ENCODE results near the gene NRCAM.

The NRCAM gene

DNA sequence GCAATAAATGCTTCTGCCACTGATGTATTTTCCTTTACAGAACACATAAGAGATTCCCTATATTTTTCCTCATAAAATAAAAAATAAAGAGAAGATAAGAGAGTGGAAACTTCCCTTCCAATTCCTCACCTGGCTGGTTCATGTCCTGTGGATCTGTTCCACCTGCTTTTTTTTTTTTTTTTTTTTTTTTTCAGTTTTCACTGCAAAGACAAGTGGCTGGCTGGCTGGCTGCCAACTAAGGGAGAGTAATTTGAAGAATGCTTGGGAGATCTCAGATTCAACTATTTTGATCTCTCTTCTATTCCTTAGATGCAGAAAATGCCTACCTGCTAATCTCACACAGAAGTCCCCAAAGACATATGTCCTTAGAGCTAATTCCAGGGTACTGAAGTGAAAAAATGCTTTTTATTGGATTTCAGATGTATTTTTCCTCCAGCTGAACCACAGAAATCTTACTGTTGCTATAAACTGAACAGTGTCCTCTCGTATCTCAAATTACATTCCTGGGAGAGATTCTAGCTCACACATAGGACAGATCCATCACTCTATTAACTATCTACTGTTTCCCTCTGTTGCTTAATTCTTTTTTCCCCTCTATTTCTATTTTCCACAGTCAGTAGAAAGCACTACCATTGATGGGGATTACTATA is 120.8 kb downstream of the NRCAM start:
- DNase-seq, result no peak

DNA sequence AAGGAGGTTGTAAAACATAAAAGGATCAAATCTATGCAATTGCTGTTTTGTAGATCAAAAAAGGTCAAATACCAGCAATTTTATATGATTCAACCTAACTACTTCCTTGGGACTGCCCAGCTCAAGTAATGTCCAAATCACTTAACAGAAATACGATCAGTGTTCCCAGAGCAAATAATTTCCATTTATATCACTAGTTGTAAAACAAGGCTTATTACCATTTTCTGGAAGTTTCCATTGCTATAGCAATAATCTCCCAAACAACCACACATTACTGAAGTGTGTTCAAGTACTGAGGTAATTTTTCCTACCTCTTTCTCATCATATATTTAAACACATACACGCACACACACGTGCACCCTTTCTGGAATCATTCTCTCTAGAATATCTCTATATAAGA is 123.3 kb downstream of the NRCAM start:
- no peak for DNase-seq

DNA sequence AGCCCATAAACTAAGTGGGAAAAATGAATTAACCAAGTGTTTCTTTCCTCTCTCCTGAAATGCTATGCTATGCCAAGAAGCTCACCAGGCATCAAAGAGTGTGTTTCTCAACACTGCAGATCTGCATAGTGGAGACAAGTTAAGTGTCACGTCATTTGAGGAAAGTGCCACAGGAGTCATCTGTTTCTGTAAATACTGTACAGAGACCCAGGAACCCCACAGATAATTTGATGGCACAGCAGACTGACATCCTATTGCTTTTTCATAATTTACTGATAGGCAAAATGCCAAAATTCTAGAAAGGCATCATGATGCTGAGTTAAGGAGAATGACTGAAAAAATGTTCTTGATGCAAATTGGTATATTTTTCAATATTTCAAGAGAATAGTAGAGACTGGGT is 124.3 kb downstream of the NRCAM start:
- DNase-seq, result no peak

DNA sequence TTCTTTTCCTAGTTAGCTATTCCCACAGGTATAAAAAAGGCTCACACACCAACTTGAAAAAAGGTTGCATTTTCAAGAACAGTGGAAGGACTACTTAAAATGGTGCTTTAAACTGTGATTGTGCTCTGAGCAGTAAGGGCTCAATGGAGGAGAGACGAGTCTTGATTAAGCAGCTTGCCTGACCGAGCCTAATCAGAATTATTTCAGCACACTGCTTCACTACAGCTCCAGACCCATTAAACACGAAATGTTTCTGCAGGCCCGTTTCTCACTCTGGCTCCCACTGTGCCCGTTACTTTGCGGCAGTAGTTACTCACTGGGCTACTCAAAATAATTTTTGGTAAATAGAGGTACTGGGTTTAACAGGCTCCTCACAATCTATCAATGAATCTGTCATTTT is 126.0 kb downstream of the NRCAM start:
- DNase-seq, result no peak

DNA sequence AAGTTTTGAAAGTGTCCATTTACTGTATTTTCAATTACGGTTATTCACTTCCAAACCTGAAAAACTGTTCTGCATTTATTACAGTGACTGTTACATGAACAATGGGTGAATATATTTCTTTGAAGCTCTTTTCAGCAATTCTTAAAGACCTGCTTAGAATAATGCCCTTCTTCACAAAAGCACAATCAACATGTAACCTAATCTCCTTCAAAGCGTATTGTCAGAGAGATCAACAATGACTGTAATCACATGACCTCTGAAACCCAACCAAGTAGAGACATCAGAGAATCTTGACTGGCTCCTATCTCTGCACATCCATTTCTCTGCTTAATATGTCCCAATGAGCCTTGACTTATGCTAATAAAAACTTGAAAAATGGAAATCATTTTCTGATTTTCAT is 126.7 kb downstream of the NRCAM start:
- DNase-seq, result no peak

DNA sequence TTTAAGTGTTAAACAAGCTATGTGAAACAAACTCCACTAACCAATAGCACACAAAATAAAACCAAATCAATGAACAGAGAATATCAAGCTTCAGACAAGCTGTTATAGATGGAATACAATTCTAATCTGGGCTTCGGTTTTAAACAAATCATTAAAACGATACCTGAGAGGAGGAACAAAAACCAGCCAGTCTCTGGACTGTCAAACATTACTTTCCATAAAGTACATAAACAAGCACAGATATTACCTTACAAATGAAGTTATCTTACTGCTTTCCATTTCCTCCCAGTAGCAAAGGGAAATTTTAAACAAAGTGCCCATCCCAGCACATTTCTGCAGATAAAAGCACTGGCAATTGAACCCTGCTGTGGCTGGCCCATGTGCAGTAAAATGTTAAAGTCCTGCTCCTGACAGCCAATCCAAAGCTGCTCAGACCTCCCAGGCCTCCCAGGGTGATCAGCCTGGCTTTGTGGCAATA is 128.0 kb downstream of the NRCAM start:
- DNase-seq, result peak; percentile 25

DNA sequence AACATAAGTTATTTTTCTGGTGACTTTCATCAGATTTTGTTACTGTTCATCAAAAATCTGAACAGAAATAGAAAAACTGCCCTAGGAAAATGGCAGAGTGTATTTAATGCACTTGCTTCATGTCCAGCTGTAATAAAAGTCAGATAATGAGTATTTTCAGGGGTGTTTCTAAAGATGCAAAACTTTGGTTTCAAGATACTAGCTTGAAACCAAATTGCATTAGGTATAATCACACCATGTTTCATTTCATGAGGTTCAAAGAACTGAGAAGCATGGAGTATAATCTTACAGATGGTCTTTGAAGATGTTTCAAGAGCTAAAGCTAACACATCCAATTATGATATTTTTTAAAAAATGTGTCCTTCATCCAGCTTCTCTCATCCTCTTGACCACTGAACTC is 128.9 kb downstream of the NRCAM start:
- DNase-seq, result no peak

DNA sequence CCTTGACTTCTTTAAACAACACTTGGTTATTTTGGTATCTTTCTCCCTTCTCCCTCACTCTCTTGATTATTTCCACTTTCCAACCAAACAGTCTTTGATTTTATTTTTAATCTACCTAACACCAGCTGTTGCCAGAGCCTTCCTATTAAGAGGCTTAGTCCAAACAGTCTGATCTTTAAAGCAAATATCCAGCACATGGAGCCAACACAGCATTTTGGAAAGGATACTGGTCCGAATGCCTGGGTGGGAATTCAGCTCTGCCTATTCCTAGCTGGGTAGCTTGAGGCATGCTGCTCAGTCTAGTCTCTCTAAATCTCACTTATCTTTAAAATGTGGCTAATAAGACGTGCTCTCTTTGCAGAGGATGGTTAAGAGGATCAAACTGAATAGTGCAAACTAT is 129.3 kb downstream of the NRCAM start:
- DNase-seq, result no peak

DNA sequence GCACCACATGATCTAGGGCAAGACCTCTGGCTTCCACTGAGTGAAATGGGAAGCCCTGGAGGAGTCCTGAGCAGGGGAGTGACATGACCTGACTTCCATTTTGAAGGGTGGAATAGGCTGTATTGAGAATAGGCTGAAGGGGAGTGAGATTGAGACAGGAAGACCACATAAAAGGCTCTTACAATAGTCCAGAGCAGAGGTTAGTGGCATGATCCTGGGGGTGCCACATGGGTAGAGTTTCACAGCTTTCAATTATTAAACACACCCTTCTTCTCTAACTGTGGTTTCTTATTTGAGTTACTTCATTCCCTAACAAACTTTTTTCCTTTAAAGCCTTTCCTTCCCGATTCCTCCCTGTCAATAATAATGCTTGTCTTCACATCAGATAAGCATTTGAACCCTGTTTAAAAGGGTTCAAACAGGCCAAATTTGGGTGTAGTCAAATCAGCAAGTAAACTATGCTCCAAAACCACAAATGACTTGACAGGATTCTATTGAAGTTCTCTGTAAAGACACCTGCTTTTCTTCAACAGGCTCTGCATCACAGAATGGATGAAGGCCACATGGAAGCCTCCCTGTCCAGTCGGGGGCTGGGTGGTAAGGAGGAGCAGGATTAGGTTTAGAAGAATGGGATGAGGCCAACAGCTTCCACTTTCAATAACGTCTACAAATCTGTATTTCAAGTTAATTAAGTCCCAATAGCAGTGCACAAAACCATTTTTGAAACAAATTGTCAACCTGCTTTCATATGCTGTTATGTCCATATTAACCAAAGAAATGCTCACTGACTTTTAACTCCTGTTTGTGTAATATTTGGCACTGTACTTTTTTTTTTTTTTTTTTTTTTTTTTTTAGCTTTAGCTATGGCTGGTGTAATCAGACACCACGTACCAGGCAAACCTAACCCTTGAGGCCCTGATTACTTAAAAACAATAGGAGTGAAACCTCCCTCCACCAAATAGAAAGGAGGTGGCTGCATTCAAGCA is 131.9 kb downstream of the NRCAM start:
- DNase-seq, result no peak

DNA sequence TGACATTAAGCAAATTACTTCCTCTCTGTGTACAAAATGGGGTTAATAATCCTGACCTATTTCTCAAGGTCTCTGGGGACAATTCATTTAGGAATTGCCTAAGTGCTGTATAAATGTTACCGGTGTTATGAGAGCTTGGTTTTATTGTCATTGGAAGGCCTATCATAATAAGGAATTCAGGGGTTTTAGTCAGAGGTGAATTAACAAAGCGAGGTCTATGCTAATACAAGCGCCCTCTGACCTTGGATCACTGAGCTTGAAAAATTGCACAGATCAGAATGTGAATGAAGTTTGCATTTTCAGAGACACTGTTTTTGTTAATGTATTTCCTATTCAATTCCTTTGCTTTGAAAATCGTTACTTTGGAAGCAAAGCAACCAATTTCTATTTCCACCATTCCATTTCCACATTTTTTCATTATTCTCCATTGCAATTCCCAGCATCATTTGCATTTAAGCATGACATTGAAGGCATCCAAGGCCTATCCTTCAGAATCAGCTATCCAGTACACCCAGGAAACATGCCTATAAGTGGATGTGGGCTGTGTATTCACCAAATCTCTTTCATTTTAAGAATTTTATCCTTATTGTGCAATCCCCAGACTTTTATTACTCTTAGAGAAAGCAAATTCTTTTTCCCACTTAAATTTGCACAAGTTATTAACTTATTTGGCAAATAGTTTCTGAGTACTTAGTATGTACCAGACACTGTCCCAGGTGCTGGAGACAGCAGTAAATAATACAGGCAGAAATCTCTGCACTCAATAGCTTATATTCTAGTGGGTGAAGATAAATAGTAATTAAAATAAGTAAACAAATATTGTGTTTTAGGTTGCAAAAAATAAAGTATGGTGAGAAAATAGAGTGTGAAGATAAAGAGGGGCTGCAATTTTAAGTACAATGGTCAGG is 133.1 kb downstream of the NRCAM start:
- no peak for DNase-seq

DNA sequence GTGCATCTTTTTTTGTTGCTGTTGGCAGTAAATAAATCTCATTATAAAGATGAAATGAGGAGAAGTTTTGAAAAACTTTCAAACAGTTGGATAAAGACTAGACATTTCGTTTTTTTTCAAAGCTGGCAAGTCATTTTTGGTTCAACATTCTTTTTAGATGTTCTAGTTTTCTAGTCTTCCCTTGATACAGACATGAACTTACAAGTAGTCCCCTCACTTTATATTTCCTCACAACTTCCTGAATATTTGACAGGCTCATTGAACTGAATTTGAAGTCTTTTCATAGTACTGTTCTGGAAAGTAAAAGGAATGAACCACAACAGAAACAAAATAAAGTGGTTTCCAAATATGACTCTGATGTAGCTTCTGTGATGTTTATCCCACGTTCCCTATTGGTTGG is 134.2 kb downstream of the NRCAM start:
- DNase-seq, result no peak

DNA sequence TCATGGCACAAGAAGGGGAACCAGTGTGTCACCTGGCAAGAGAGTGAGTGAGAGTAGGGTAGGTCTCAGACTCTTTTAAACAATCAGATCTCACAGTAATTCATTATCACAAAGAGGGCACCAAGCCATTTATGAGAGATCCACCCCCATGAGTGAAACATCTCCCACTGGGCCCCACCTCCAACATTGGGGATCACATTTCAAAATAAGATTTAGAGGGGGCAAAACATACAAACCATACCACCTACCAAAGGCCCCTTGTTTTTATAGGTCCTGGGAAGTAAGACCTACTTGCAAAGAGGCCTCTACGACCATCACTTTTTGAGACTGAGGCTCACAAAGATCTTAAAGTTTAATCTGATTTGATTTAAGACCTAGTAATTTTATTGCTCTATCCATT is 134.9 kb downstream of the NRCAM start:
- DNase-seq, result no peak

DNA sequence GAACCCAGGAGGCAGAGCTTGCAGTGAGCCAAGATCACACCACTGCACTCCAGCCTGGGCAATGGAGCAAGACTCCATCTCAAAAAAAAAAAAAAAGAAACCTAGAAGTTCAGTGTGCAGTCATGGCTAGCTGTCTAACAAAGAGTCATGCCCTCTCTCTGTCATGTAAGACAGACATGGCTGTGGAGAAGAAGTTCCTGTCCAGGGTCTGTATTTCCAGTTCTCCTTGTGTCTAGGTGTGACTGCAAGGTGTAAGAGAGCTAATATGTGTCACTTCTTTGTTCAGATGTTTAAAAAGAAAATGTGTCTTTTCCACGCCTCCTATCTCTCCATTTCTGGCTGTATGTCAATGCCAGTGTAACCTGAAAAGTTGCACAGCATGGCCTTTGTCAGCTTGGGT is 139.5 kb downstream of the NRCAM start:
- no peak for DNase-seq

DNA sequence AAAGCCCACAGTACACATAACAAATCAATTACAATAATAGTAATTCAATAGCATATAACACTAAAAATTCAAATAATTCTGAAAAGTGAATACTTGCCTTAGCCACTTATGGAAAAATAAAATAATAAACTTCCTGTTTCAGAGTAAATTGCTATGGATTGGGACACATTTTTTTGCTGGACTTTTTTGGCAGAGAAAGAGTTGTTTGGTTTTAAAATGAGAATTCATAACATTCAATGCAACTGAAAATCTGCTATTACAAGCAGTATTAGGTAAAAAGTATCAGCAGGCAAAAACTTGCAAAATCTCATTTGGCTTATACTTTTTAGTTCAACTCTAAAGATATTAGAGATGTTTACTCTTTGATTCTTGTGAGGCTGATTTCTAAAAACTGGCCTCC is 141.7 kb downstream of the NRCAM start:
- DNase-seq, result no peak

DNA sequence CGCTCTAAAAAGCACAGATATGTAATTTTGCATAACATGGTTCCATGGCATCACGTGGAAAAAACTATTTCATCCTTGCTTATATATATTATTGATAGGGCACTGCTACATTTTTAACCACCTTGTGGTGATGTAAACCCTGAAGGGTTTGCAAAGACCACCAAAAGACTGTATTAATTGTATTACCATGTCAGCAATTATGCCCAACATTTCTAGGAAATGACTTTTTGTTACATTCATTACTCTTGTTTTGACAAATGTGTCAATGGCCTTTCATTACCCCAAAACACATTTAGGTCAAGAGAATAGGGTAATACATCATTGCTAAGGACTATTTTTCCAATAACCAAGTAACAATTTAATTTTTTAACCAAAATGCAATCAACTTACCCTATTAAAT is 142.2 kb downstream of the NRCAM start:
- no peak for DNase-seq

DNA sequence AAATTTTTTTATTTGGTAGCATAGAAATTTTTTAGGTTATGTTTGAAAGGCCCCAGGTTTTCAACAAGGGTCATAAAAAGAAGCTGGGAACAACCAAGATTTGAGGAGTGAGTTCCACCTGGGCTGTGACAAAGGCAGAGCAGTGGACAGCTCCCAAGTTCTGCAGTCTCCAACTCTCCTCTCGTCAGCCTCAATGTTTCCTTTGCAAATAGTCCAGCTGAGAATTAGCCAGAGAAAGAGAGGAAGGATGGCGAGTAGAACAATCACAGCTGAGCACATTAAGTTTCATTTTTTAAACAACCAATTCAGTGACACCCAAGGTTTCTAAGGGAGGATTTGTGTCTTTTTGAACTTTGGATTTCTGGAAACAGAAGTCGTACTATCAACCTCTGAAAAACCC is 143.2 kb downstream of the NRCAM start:
- DNase-seq, result peak; percentile 58

DNA sequence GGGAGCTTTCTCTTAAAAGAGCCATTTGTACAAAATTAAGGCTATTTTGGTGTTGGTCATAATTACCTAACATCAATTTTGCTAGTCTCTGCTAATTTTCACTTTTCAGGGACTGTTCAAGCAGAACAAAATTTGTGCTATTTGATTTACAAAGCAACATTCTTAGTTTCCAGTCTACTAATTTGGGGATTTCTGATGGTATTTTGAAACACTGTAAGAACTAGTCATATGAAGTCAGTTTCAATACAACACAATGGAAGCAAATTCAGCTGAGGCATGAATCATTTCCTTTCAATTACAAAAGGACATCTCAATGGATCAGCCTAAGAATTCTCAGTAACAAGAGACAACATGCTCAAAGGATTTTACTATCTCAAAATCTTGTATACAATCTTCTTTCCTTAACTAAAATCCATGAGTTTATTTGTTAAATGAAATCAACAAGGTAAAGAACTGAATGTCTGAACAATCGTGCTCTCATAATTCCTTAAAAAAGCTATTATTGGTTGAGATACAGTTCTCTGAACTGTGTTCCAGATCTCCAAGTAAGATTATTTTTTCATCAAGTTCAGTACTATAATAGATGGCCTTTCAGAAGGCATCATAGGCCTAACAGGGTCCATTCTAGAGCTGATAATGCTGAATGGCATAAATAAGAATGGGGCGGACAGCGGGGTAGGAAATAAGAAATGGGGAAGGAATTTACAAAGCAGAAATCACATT is 144.6 kb downstream of the NRCAM start:
- DNase-seq, result no peak

DNA sequence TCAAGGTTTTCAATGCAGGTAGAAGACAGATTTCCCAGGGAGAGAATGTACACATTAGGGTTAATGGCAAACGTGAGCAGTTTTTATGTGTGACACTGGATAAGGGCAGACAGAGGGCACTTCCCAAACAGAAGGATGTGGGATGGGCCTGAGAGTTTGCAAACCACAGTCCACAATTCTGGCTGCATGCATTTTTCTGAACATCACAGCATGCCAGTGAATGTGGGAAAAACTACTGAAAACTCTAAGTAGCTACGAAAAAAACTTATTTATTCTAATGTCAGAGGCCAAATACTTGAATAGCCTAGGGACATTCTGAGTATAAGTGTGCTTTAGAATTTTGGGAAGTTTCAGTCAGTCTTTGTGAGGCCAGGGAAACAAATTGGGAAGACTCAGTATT is 145.9 kb downstream of the NRCAM start:
- no peak for DNase-seq

DNA sequence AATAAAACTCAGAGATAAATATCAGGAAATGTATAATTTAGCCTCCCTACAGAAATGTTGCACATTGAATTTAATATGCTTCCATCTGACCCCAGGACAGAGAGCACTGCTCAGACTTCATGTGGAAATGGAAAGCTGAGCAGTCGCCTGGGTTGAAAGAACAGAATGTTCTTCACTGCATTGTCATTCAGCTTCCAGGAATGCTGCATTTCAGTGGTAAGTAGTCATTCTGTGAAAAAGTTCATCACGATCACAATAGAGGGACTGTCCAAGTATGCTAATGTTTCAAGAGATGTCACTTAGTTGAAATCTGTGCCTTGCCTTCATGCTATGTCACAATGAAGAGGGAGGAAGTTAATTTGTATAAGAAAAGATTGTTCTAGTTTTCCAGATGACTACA is 147.3 kb downstream of the NRCAM start:
- peak; percentile 48 for DNase-seq

DNA sequence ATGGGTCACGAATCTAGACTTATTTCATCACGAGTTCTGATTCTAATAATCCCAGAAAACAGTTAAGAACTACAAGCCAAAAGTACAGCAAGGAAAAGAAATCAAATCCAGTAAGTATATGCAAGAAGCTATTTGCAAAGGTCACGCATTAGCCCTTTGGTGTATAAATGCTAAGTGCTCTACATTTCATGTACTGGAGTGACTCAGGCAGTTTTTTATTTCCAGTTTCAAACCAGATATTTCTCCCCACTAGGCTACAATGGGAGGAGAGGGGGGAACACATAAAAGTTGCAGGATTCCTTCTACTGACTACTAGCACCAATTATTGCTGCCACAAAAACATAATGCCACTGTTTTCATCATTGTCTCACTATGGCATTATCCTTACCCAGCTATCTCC is 148.0 kb downstream of the NRCAM start:
- DNase-seq, result no peak

DNA sequence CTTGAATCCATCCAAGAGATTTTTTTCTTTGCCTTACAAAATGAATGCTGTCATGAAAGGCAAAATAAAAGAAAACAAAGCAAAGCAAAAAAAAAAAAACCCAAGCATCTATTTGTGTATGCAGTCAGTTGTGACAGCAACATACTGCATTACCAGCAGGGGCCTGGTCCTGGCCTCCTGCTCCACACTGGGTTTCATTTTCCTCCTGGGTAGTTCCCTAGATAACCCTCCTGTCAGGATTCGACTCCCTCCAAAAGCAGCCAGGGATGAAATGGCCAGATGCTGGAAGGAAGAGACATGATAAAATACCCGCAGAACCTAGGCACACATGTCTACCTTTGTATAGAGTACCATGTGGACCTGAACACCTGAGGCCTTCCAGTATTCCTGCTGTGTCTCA is 148.6 kb downstream of the NRCAM start:
- no peak for DNase-seq

DNA sequence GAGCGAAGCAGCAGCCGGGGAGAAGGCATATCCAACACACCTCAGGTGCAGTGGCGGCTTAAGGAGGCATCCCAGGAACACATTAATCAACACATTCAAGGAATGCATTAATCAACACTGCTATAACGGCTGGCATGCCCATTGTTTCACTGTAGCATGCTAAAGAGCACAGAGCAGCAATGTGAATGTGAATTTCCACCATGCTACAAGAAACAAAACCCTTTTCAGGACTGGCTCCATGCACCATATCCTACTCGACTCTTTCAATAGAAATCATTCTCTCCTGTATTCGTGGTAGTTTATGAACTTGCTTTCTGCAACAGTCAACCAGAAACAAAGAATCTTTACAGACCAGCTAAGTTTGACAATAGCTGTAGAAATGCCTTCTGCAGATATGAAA is 149.0 kb downstream of the NRCAM start:
- no peak for DNase-seq

DNA sequence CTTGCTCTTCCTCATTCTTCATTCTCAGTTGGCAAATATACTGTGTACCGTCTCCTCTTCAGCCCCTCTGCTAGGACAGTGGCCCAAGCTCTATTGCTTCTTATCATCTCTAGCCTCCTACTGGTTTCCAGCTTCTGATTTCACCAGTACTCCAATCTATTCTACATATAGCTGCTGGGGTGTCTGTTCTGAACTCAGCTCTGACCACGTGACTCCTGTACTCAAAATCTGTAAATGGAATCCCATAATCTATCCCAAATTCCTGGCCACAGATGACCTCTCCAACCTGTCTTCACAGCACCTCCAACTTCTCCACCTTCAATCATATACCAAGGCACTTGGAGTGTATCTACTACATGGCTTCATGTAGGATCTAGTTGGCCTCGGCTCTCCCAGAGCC is 152.9 kb downstream of the NRCAM start:
- no peak for DNase-seq
